HG03175 (cell line): ENCODE results near the gene ATXN1.
A peak's percentile ranks its signal among the peaks of the same experiment; 100 is the strongest.
"Not testable (repeated sequence)": the region's sequence is repeated elsewhere in the genome, so short reads cannot be mapped to it uniquely, and the experiment has no call there.

Experiments
- ATAC-seq: cut with Tn5 transposase; IDR thresholded peaks from one replicate; pipeline ENCODE4 v1.9.1; 2021; ENCODE audit warnings: mild to moderate bottlenecking, moderate library complexity; ENCODE audit not compliant: unreplicated experiment

The ATXN1 gene

GRCh38 chr6:16760516-16761470 lies at the start of gene ATXN1:
Gene ATXN1 (minus strand): TSS chr6:16761460.
- peak; percentile 1 for ATAC-seq

GRCh38 chr6:16810411-16810810 lies 49.2 kb upstream of the ATXN1 start:
- no peak for ATAC-seq

- no peak for ATAC-seq
Observed at GRCh38 chr6:16809753-16810358, 48.6 kb upstream of the ATXN1 start.

- ATAC-seq: no peak
Observed at GRCh38 chr6:16807956-16808355, 46.7 kb upstream of the ATXN1 start.

- ATAC-seq: no peak
Observed at GRCh38 chr6:16806363-16806762, 45.1 kb upstream of the ATXN1 start.

- ATAC-seq: no peak
Observed at GRCh38 chr6:16805243-16805950, 44.1 kb upstream of the ATXN1 start.

GRCh38 chr6:16804546-16805242 lies 43.4 kb upstream of the ATXN1 start:
- no peak for ATAC-seq

GRCh38 chr6:16803294-16804200 lies 42.3 kb upstream of the ATXN1 start:
- ATAC-seq: no peak

- no peak for ATAC-seq
Observed at GRCh38 chr6:16802071-16802470, 40.8 kb upstream of the ATXN1 start.

GRCh38 chr6:16800942-16801341 lies 39.7 kb upstream of the ATXN1 start:
- ATAC-seq: no peak

- ATAC-seq: no peak
Observed at GRCh38 chr6:16800341-16800740, 39.1 kb upstream of the ATXN1 start.

GRCh38 chr6:16799279-16800193 lies 38.3 kb upstream of the ATXN1 start:
- ATAC-seq: no peak

GRCh38 chr6:16793828-16794412 lies 32.7 kb upstream of the ATXN1 start:
- ATAC-seq: no peak

- ATAC-seq: no peak
Observed at GRCh38 chr6:16789329-16790038, 28.2 kb upstream of the ATXN1 start.

- ATAC-seq: no peak
Observed at GRCh38 chr6:16787128-16787682, 25.9 kb upstream of the ATXN1 start.

- no peak for ATAC-seq
Observed at GRCh38 chr6:16785496-16785895, 24.2 kb upstream of the ATXN1 start.

GRCh38 chr6:16784957-16785356 lies 23.7 kb upstream of the ATXN1 start:
- not testable (repeated sequence) for ATAC-seq
